ENCODE data around the gene UCP3. TPM values are rescaled to one million over a fixed set of nuclear protein-coding genes. Genes with fewer than 3 reads are reported as not detected.

The UCP3 gene
- total and polyA plus RNA-seq, 2 donors (not counting 1 experiment from before 2014, with no cell fraction given) = 8.9 to 11.0 TPM

- Histone ChIP-seq H3K27me3 (replicated peaks in 1 of 4; ENCODE audit: control extremely low read depth in 1 of 4, control insufficient read depth in 3 of 4, insufficient read depth in 4 of 4, low read length in 3 of 4) (no peaks in the 10 kb centered on the region), H3K9ac (ENCODE audit: low read length) (no peak overlapping the region), H2AFZ (ENCODE audit: insufficient read depth, low read depth, low read length, poor library complexity, severe bottlenecking) (no peak overlapping the region), H4K20me1 (ENCODE audit: control insufficient read depth, insufficient read depth, low read length, poor library complexity, severe bottlenecking) (no peaks in the 10 kb centered on the region), H3K79me2 (ENCODE audit: control insufficient read depth, insufficient read depth, low read length) (peaks cover 5% of the 10 kb centered on the region), H3K4me2 (replicated peaks; ENCODE audit: low read depth, low read length, poor library complexity, severe bottlenecking) (no peak overlapping the region), H3K4me3 (ENCODE audit: control extremely low read depth in 1 of 5, extremely low read depth in 1 of 5, insufficient read depth in 1 of 5, low read depth in 2 of 5, low read length in 4 of 5) (no peak overlapping the region), H3K4me1 (ENCODE audit: control insufficient read depth in 2 of 2, insufficient read depth in 2 of 2, low read length in 2 of 2) (peaks cover 22 to 29% of the 10 kb centered on the region in 2 donors), H3K27ac (ENCODE audit: low read length in 2 of 2) (no peak overlapping the region), H3K36me3 (replicated peaks in 1 of 2; ENCODE audit: control extremely low read depth in 1 of 2, control insufficient read depth in 1 of 2, extremely low read depth in 1 of 2, insufficient read depth in 2 of 2, low read length in 1 of 2) (peaks cover 2 to 19% of the 10 kb centered on the region in 2 experiments), H3K9me3 (ENCODE audit: control extremely low read depth in 1 of 3, control insufficient read depth in 2 of 3, insufficient read depth in 1 of 3, low read length in 2 of 3) (no peaks in the 10 kb centered on the region)
- Mint-ChIP-seq H3K4me3 (no peak overlapping the region), H3K4me1 (peaks cover 25% of the 10 kb centered on the region), H3K27ac (no peak overlapping the region), H3K9me3 (ENCODE audit: insufficient read depth) (no peaks in the 10 kb centered on the region), H3K27me3 (no peaks in the 10 kb centered on the region)
- intact Hi-C loops (cut with micrococcal nuclease) = no loop called here
- TF ChIP-seq EZH2 (IDR thresholded peaks at IDR 0.05; ENCODE audit: borderline replicate concordance, insufficient read depth, low read depth, low read length, poor library complexity, severe bottlenecking) (no peak), CTCF (IDR thresholded peaks at IDR 0.05) (no peak)
- 90% methylated on average over 2 of the region's 7 CpGs for WGBS (ENCODE audit: insufficient coverage)
- DNase-seq (no peak), ATAC-seq (ENCODE audit: low read depth) (no peak)
- ChIA-PET CTCF (no interaction called here), POLR2A (no interaction called here)
These were observed 16.7 kb upstream of the UCP3 start for GRCh38 chr11:74025467-74026166.

- Histone ChIP-seq H3K27me3 (replicated peaks in 1 of 4; ENCODE audit: control extremely low read depth in 1 of 4, control insufficient read depth in 3 of 4, insufficient read depth in 4 of 4, low read length in 3 of 4) (no peaks in the 10 kb centered on the region), H3K9me3 (ENCODE audit: control extremely low read depth in 1 of 3, control insufficient read depth in 2 of 3, insufficient read depth in 1 of 3, low read length in 2 of 3) (no peaks in the 10 kb centered on the region), H3K9ac (ENCODE audit: low read length) (no peak overlapping the region), H3K4me2 (replicated peaks; ENCODE audit: low read depth, low read length, poor library complexity, severe bottlenecking) (no peak overlapping the region), H4K20me1 (ENCODE audit: control insufficient read depth, insufficient read depth, low read length, poor library complexity, severe bottlenecking) (no peaks in the 10 kb centered on the region), H3K4me1 (ENCODE audit: control insufficient read depth in 2 of 2, insufficient read depth in 2 of 2, low read length in 2 of 2) (peaks cover 32 to 41% of the 10 kb centered on the region in 2 donors), H3K79me2 (ENCODE audit: control insufficient read depth, insufficient read depth, low read length) (peaks cover 5% of the 10 kb centered on the region), H3K4me3 (ENCODE audit: control extremely low read depth in 1 of 5, extremely low read depth in 1 of 5, insufficient read depth in 1 of 5, low read depth in 2 of 5, low read length in 4 of 5) (no peak overlapping the region), H3K27ac (ENCODE audit: low read length in 2 of 2) (no peak overlapping the region), H3K36me3 (replicated peaks in 1 of 2; ENCODE audit: control extremely low read depth in 1 of 2, control insufficient read depth in 1 of 2, extremely low read depth in 1 of 2, insufficient read depth in 2 of 2, low read length in 1 of 2) (peaks cover 3 to 19% of the 10 kb centered on the region in 2 experiments), H2AFZ (ENCODE audit: insufficient read depth, low read depth, low read length, poor library complexity, severe bottlenecking) (no peak overlapping the region)
- Mint-ChIP-seq H3K4me1 (peaks cover 25% of the 10 kb centered on the region), H3K27me3 (no peaks in the 10 kb centered on the region), H3K27ac (no peak overlapping the region), H3K4me3 (no peak overlapping the region), H3K9me3 (ENCODE audit: insufficient read depth) (no peaks in the 10 kb centered on the region)
- no peak for ATAC-seq (ENCODE audit: low read depth)
- TF ChIP-seq EZH2 (IDR thresholded peaks at IDR 0.05; ENCODE audit: borderline replicate concordance, insufficient read depth, low read depth, low read length, poor library complexity, severe bottlenecking) = no peak
- TF ChIP-seq CTCF (IDR thresholded peaks at IDR 0.05) = no peak
- WGBS (ENCODE audit: insufficient coverage) = 83% methylated on average over 1 of the region's 2 CpGs
- POLR2A ChIA-PET = no interaction called here
- intact Hi-C loops (cut with micrococcal nuclease) = no loop called here
- CTCF ChIA-PET = no interaction called here
- DNase-seq = no peak
These were observed 15.6 kb upstream of the UCP3 start for GRCh38 chr11:74024261-74025029.

Data from B cell (primary cell).